Heart left ventricle (tissue), 13 donors: Measurements from ENCODE around the gene NUP155.
"Not testable (repeated sequence)": the region's sequence is repeated elsewhere in the genome, so short reads cannot be mapped to it uniquely, and the experiment has no call there.

Experiments
- POLR2A ChIP-seq, 2 donors: fragments of 450-650 bp; IDR thresholded peaks; one replicate each; pipeline ENCODE4 v1.6.1; 2017; ENCODE audit warnings: antibody characterized with exemption in 2 of 2, mild to moderate bottlenecking in 2 of 2, moderate library complexity in 2 of 2
- TF ChIP-seq, protein P1 (sequence below), 12 donors: fragments of 200-600 bp; sonication (generic) in 4 of 12; IDR thresholded peaks; one replicate each; pipeline versions ENCODE4 v1.5.0 to v1.8.0; 2018 to 2022; ENCODE audit warnings: antibody characterized with exemption in 12 of 12, mild to moderate bottlenecking in 5 of 12
- donor health status: ischemic (EF 13 %, LVEDD 7.1; RV severe dilation, severe dysfunction).
- donor health status: DM: no; HTN: yes; CAD: no.
- donor health status: DM: no; HTN: no; CAD: no.
- donor health status: ischemic (EF 25% LVEDD 6.9; RV normal size, moderate dysfunction).
- donor health status: ischemic (EF 25% LVEDD 5.7; RV mildly dilated, moderate dysfunction).
- donor health status: ischemic (EF 35%, LVEDD 5.7; RV mildly dilated, moderate dysfunction).
- donor health status: nonischemic (EF 11% LVEDD 7.7; RV severe dilation, severe dysfunction).
- donor health status: DM: yes; HTN: yes; CAD: no.
- donor health status: PGD.
- donor health status: ischemic (EF 29% LVEDD 5.4; RV normal size, mild dysfunction).
- donor health status: nonischemic (EF 23%, LVEDD 6.1; RV moderate dilation, normal function).

DNA sequence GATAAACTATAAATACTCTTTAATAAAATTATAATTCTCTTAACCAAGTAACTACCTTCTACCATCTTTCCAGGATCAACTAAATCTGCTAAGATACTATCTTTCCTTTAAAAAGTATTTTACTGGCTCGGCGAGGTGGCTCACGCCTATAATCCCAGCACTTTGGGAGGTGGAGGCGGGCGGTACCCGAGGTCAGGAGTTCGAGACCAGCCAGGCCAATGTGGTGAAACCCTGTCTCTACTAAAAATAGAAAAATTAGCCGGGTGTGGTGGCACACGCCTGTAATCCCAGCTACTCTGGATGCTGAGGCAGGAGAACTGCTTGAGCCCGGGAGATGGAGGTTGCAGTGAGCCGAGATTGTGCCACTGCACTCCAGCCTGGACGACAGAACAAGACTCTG is 36.2 kb downstream of the NUP155 start:
- not testable (repeated sequence) for TF ChIP-seq POLR2A (IDR thresholded peaks at IDR 0.05)
- TF ChIP-seq, protein P1, sequence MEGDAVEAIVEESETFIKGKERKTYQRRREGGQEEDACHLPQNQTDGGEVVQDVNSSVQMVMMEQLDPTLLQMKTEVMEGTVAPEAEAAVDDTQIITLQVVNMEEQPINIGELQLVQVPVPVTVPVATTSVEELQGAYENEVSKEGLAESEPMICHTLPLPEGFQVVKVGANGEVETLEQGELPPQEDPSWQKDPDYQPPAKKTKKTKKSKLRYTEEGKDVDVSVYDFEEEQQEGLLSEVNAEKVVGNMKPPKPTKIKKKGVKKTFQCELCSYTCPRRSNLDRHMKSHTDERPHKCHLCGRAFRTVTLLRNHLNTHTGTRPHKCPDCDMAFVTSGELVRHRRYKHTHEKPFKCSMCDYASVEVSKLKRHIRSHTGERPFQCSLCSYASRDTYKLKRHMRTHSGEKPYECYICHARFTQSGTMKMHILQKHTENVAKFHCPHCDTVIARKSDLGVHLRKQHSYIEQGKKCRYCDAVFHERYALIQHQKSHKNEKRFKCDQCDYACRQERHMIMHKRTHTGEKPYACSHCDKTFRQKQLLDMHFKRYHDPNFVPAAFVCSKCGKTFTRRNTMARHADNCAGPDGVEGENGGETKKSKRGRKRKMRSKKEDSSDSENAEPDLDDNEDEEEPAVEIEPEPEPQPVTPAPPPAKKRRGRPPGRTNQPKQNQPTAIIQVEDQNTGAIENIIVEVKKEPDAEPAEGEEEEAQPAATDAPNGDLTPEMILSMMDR (IDR thresholded peaks at IDR 0.05), result not testable (repeated sequence)
